GM10248 (cell line): Measurements from ENCODE around the gene PDIA4.
A peak's percentile ranks its signal among the peaks of the same experiment; 100 is the strongest.
"Not testable (repeated sequence)": the region's sequence is repeated elsewhere in the genome, so short reads cannot be mapped to it uniquely, and the experiment has no call there.

ENCODE experiments used
- CTCF ChIA-PET: fragments of 300-600 bp; sonication (Branson Sonifier 250); formaldehyde crosslinking; extraction: SDS; loops from one replicate; lab custom pipeline; 2021; ENCODE audit warnings: antibody characterized with exemption; lab: Yijun Ruan, JAX
- POLR2A ChIA-PET: fragments of 350-650 bp; sonication (Branson Sonifier 250); formaldehyde crosslinking; extraction: SDS; loops from one replicate; lab custom pipeline; 2020; ENCODE audit warnings: antibody characterized with exemption; lab: Yijun Ruan, JAX
- DNase-seq: peaks from one replicate; pipeline ENCODE4 v3.0.0; 2012; ENCODE audit errors: extremely low spot score
- CTCF ChIP-seq: IDR thresholded peaks from 2 replicates; pipeline ENCODE4 v1.5.1; 2012; ENCODE audit warnings: mild to moderate bottlenecking, low read depth; ENCODE audit errors: extremely low read depth, missing control alignments, control extremely low read depth

PDIA4 gene

GRCh38 chr7:149071641-149072437 lies 43.5 kb upstream of the PDIA4 start:
- TF ChIP-seq CTCF: no peak
- peak; percentile 54 for DNase-seq
- POLR2A ChIA-PET: no interaction called here
- CTCF ChIA-PET: interaction anchor here (1.1 to 1.9 kb wide), 4 partner anchors 7 to 190 kb away, joined by 3 to 6 read pairs (median 3); partner anchors contain the start of gene ZNF783

DNA sequence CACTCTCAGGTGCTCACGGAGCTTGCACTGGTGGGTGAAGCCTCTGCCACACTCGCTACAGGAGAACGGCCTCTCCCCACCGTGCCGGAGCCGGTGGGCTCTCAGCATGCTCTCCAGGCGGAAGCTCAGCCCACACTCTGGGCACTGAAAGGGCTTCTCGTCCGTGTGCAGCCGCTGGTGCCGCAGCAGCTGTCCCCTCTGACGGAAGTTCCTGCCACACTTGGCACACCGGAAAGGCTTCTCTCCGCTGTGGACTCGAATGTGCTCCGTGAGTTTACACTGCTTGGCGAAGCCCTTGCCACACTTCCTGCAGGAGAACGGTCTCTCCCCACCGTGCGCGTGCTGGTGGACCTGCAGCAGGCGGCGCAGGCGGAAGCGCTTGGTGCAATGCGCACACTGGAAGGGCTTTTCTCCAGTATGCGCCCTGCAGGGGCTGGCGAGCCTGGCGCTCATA lies 42.9 kb upstream of the PDIA4 start:
- TF ChIP-seq CTCF: no peak

GRCh38 chr7:149070372-149071125 lies 42.2 kb upstream of the PDIA4 start:
- ChIA-PET CTCF (interaction anchor here (0.8 to 1.5 kb wide), 2 partner anchors 12 to 65 kb away, joined by 3 read pairs; no protein-coding TSS in a partner anchor), POLR2A (interaction anchor here (0.5 kb wide), 1 partner anchor 57 kb away, joined by 3 read pairs; no protein-coding TSS in a partner anchor)
- TF ChIP-seq CTCF: no peak
- DNase-seq: no peak

More for the DNA sequence above, 42.9 kb upstream of the PDIA4 start:
- ChIA-PET CTCF (interaction anchor here (0.8 kb wide), 1 partner anchor 13 kb away, joined by 3 read pairs; no protein-coding TSS in a partner anchor), POLR2A (no interaction called here)
- no peak for DNase-seq

DNA sequence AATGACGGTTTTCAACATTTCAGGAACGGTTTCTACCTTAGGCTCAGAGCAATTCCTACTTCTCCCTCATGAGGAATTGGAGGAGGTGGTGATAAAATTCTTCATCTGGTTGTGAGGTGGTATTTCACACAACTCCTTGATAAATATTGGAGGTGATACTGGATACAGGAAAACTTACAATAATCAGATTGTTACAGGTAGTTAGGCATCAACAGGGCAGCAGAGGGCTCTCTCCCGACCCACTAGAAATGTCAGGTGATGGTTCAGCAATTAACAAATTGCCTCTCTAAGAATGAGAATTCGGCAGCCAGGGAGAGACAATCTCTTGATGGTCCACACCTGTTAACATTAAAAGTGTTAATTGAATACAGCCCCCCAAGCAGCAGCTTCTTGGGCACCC lies 39.6 kb upstream of the PDIA4 start:
- TF ChIP-seq CTCF: peak; percentile 33
- ChIA-PET POLR2A (no interaction called here), CTCF (interaction anchor here (5.1 kb wide), 1 partner anchor 62 kb away, joined by 59 read pairs; no protein-coding TSS in a partner anchor)
- no peak for DNase-seq

DNA sequence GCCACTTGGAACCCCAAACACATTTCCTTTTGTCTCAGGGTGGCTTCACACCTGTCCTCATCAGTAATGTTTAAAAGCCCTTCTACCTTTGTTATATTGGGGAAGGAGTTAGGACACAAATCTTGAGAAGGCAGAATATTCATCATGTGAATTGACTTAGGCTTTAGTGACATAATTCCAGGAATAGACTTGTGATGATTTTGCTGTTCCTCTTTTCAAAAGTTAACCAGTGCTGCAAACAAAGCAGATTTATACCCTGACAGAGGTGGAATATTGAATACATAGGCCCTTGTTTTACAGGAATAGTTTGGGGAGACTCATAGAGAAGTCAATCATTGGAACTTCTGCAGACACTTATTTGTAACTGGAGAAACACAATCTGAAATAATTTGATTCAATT lies 35.2 kb upstream of the PDIA4 start:
- ChIA-PET CTCF (no interaction called here), POLR2A (no interaction called here)
- no peak for DNase-seq
- TF ChIP-seq CTCF: no peak

DNA sequence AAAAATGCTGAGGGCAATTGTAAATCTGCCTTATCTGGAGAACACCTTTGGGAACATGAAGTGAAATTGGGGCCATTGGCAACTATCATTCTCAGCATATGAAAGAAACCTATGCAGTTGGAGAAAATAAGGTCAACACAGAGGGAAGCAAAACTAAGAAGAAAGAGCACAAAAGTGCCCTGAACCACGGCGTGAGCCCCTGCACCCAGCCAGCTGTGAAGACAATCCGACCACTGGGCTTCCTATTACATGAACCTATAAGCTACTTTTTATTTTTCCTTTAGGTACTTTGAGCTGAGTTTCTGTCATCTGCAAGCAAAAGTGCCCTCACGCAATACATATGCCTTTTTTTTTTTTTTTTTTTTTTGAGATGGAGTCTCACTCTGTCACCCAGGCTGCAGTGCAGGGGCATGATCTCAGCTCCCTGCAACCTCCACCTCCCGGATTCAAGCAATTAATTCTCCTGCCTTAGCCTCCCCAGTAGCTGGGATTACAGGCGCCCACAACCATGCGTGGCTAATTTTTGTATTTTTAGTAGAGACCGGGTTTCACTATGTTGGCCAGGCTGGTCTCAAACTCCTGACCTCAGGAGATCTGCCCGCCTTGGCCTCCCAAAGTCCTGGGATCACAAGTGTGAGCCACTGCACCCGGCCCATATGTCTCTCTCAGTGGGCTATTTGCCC lies 34.1 kb upstream of the PDIA4 start:
- CTCF ChIA-PET: interaction anchor here (0.9 to 2.8 kb wide), 3 partner anchors 16 to 56 kb away, joined by 3 to 16 read pairs (median 3); no protein-coding TSS in a partner anchor
- POLR2A ChIA-PET, DNase-seq: not testable (repeated sequence)
